Suprapubic skin (tissue), 4 donors: Measurements from ENCODE around the gene ATG14. TPM values are rescaled to one million over a fixed set of nuclear protein-coding genes. Genes with fewer than 3 reads are reported as not detected.
"Not testable (repeated sequence)": the region's sequence is repeated elsewhere in the genome, so short reads cannot be mapped to it uniquely, and the experiment has no call there.

Experiments used
- DNase-seq, 2 donors: peaks; one replicate each; pipeline ENCODE4 v3.0.0-alpha.2; 2019; ENCODE audit warnings: low spot score in 2 of 2
- H3K27ac ChIP-seq: fragments of 200-600 bp; sonication (generic); one replicate; pipeline ENCODE4 v1.5.1; 2019
- H3K27me3 ChIP-seq: fragments of 200-600 bp; sonication (generic); one replicate; pipeline ENCODE4 v1.5.1; 2019
- H3K36me3 ChIP-seq: fragments of 200-600 bp; sonication (generic); one replicate; pipeline ENCODE4 v1.5.1; 2019
- H3K4me1 ChIP-seq: fragments of 200-600 bp; sonication (generic); one replicate; pipeline ENCODE4 v1.5.1; 2019
- H3K4me3 ChIP-seq: fragments of 200-600 bp; sonication (generic); one replicate; pipeline ENCODE4 v1.5.1; 2019; ENCODE audit warnings: mild to moderate bottlenecking
- H3K9me3 ChIP-seq: fragments of 200-600 bp; sonication (generic); one replicate; pipeline ENCODE4 v1.5.1; 2019
- CTCF ChIP-seq, 2 donors: fragments of 200-600 bp in 1 of 2; fragments of 450-650 bp in 1 of 2; sonication (generic) in 1 of 2; IDR thresholded peaks; one replicate each; pipeline ENCODE4 v1.5.1; 2016 to 2019; ENCODE audit warnings: antibody characterized with exemption in 2 of 2, mild to moderate bottlenecking in 1 of 2, moderate library complexity in 1 of 2
- EP300 ChIP-seq: sonication (generic); formaldehyde crosslinking; IDR thresholded peaks from one replicate; pipeline ENCODE4 v1.6.1; 2017; ENCODE audit warnings: antibody characterized with exemption
- POLR2A ChIP-seq, 2 donors: fragments of 450-650 bp; IDR thresholded peaks; one replicate each; pipeline ENCODE4 v1.6.1; 2017; ENCODE audit warnings: antibody characterized with exemption in 2 of 2, mild to moderate bottlenecking in 2 of 2, moderate library complexity in 2 of 2
- POLR2AphosphoS5 ChIP-seq, 3 donors: sonication (generic); formaldehyde crosslinking; IDR thresholded peaks; one replicate each; pipeline ENCODE4 v1.6.1; 2017; ENCODE audit warnings: antibody characterized with exemption in 3 of 3
- WGBS: methylation state at CpG from one replicate; pipeline ENCODE4 v1.1.5; 2018; 5-methylcytosine and 5-hydroxymethylcytosine counted together
- total RNA-seq, 4 donors: library from RNA; depleted of rRNA; stranded (reverse); fragments of >200 nt; gene quantifications; one replicate each; pipeline ENCODE4 v1.1.0, GENCODE V29; 2016

ATG14 gene
- total RNA-seq, 4 donors from 2014 or later: 8.5 to 27.6 (median 14.8) TPM

DNA sequence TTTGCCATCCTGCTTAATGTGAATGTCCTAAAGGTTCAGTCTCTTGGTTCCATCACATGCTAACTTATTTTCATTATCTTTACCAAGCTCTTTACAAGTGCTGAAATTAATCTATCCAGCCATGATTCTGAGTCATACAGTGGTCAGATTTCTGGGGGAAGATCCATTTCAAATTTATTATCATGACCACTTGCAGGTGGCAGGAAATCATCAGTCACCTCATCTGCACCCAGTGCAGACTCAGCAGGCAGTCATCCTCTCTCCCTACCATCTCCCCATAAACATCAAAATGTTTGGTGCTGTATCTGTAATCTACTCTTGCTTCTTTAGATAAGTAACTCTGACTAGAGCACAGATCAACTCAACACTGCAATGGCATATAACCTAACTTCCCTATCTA, 23.5 kb downstream of the ATG14 start:
- Histone ChIP-seq H3K27me3 (no peaks in the 10 kb centered on the region), H3K9me3 (no peaks in the 10 kb centered on the region), H3K4me1 (no peaks in the 10 kb centered on the region), H3K4me3 (no peak overlapping the region), H3K27ac (no peak overlapping the region), H3K36me3 (peaks cover 66% of the 10 kb centered on the region)
- DNase-seq: no peak
- TF ChIP-seq CTCF (IDR thresholded peaks at IDR 0.05) (no peak), POLR2AphosphoS5 (IDR thresholded peaks at IDR 0.05) (no peak), POLR2A (IDR thresholded peaks at IDR 0.05) (no peak), EP300 (no peak)

DNA sequence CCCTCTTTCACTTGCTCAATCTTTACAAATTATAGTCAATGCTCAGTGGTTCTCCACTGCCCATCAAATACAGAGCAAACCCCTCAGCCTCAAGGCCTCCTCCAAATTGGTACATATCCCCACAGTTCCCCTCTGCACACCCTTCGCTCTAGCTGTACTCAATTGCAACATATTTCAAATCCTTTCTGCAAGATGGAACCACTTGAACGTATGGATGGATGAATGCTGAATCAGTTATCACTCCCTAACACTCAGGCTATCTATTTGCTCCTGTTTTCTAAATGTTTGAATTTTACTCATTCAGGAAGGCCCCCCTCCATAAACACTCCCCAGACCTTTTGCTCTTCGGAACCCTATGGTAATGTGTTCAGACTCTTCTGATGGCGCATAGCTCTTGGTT, 24.5 kb downstream of the ATG14 start:
- H3K27ac ChIP-seq: no peak overlapping the region
- peaks cover 71% of the 10 kb centered on the region for H3K36me3 ChIP-seq
- no peak for DNase-seq
- no peak for TF ChIP-seq CTCF (IDR thresholded peaks at IDR 0.05)
- H3K9me3 ChIP-seq: no peaks in the 10 kb centered on the region
- no peaks in the 10 kb centered on the region for H3K4me1 ChIP-seq
- H3K27me3 ChIP-seq: no peaks in the 10 kb centered on the region
- no peak overlapping the region for H3K4me3 ChIP-seq
- WGBS: 96% methylated on average over 4 of the region's 4 CpGs

DNA sequence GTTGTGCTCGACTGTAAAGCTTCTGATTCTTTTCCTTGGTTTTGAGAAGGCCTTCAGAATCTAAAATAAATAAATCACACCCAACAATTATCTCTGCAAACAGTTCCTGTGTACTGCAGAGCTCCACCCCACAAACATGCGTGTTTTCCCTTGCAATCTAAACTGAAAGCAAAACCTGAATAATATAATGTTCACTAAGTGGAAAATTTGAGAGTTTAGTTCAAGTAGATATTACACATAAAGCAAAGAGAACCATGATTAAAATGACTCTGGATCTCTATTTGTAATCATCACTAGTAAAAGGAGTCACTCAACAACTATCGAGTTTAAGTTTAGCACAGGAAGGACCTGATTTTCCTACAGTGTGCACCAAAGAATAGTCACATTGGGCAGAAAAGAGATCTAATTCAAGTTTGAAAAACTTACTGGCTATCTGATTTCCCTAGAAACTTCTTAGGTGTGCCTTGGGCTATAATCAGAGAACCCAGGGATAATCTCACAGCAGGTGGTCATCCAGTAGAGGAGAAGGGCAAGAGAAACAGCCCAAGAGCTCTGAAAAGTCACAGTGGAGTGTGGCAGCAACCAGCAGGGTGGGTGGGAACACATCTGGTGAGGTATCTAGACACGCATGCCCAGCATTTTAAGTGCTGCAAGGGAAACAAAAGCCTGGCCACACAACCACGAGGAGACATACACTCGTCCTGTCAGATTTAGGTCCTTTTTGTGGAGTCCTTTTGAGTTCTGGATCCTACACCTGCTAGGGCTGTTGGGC, 25.4 kb downstream of the ATG14 start:
- Histone ChIP-seq H3K36me3 (peaks cover 77% of the 10 kb centered on the region), H3K4me1 (no peaks in the 10 kb centered on the region), H3K27ac (no peak overlapping the region), H3K4me3 (no peak overlapping the region), H3K27me3 (no peaks in the 10 kb centered on the region), H3K9me3 (no peaks in the 10 kb centered on the region)
- WGBS: 83% methylated on average over 6 of the region's 6 CpGs
- TF ChIP-seq CTCF (IDR thresholded peaks at IDR 0.05) (no peak), POLR2AphosphoS5 (IDR thresholded peaks at IDR 0.05) (no peak), EP300 (no peak), POLR2A (IDR thresholded peaks at IDR 0.05) (no peak)
- DNase-seq: no peak

DNA sequence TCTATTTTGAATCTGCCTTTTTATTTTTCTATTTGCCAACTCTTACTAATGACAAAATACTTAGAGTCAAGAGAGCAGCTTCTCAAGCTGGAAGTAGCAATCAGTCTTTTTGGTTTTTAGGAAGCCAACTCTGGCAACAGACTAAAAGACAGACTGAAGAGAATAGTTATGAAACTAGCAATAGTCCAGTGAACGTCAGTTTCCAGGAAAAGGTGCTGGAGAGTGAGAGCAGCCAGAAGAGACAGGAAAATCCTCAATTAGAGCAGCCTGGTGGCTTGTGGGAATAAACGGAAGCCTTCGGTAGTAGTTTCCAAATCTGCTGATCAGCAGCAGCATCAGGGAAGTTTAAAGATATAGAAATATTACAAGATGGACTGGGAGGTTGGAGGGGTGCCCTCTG, 27.1 kb downstream of the ATG14 start:
- H3K36me3 ChIP-seq: peaks cover 75% of the 10 kb centered on the region
- H3K4me1 ChIP-seq: no peaks in the 10 kb centered on the region
- no peak for DNase-seq
- no peak overlapping the region for H3K4me3 ChIP-seq
- no peak overlapping the region for H3K27ac ChIP-seq
- 62% methylated on average over 3 of the region's 3 CpGs for WGBS
- H3K9me3 ChIP-seq: no peaks in the 10 kb centered on the region
- TF ChIP-seq CTCF (IDR thresholded peaks at IDR 0.05): no peak
- no peak for TF ChIP-seq POLR2AphosphoS5 (IDR thresholded peaks at IDR 0.05)
- no peak for TF ChIP-seq POLR2A (IDR thresholded peaks at IDR 0.05)
- no peak for TF ChIP-seq EP300
- H3K27me3 ChIP-seq: no peaks in the 10 kb centered on the region

- peaks cover 75% of the 10 kb centered on the region for H3K36me3 ChIP-seq
- no peaks in the 10 kb centered on the region for H3K27me3 ChIP-seq
- H3K4me3 ChIP-seq: no peak overlapping the region
- TF ChIP-seq CTCF (IDR thresholded peaks at IDR 0.05) (no peak), EP300 (no peak), POLR2AphosphoS5 (IDR thresholded peaks at IDR 0.05) (no peak)
- H3K4me1 ChIP-seq: no peaks in the 10 kb centered on the region
- DNase-seq: no peak
- H3K9me3 ChIP-seq: no peaks in the 10 kb centered on the region
- H3K27ac ChIP-seq: no peak overlapping the region
- WGBS: 87% methylated on average over 5 of the region's 5 CpGs
These were observed 28.0 kb downstream of the ATG14 start for GRCh38 chr14:55383541-55384140.

- 80% methylated on average over 10 of the region's 10 CpGs for WGBS
- not testable (repeated sequence) for DNase-seq, H3K4me3 ChIP-seq, H3K9me3 ChIP-seq, H3K27me3 ChIP-seq, H3K27ac ChIP-seq, H3K4me1 ChIP-seq
- H3K36me3 ChIP-seq: peaks cover 79% of the 10 kb centered on the region
These were observed 28.6 kb downstream of the ATG14 start for GRCh38 chr14:55383056-55383466.
